H1 (cell line): ENCODE measurements around the gene IFNE. TPM values are rescaled to one million over a fixed set of nuclear protein-coding genes. Genes with fewer than 3 reads are reported as not detected.

Experiments used
- CEBPB ChIP-seq: IDR thresholded peaks from 2 replicates; pipeline ENCODE4 v1.6.1; 2012; ENCODE audit warnings: low read depth, low read length
- RBBP5 ChIP-seq: IDR thresholded peaks from 2 replicates; pipeline ENCODE4 v1.7.1; 2012; ENCODE audit warnings: low read depth, mild to moderate bottlenecking, inconsistent platforms, low read length, moderate library complexity, borderline replicate concordance
- SP4 ChIP-seq: IDR thresholded peaks from 2 replicates; pipeline ENCODE4 v1.6.1; 2012; ENCODE audit warnings: low read length, inconsistent platforms
- polyA plus RNA-seq, 7 experiments: library from polyadenylated mRNA; depleted of rRNA in 3 of 7; stranded (reverse) in 5 of 7; unstranded in 2 of 7; fragments of >200 nt in 5 of 7; fragments of 200-250 nt in 2 of 7; gene quantifications; 1 replicate in 5 of 7; 2 replicates in 1 of 7; 4 replicates in 1 of 7; pipeline versions ENCODE4 v1.2.1 to v1.2.3, GENCODE V29; 2011 to 2013; ENCODE audit warnings: missing spikeins in 2 of 7, mixed read lengths in 2 of 7
- total RNA-seq: library from RNA; stranded (reverse); fragmentation: NEBNext Ultra II Directional; extraction: Animal tissue kit (Norgen Biotek cat#: 25700); gene quantifications from 2 replicates; pipeline ENCODE4 v1.2.1, GENCODE V29; 2021

Gene IFNE
- total and polyA plus RNA-seq, 2 of the 8 experiments (the other 6 are each of a cell fraction or from before 2014, with no cell fraction given) = 0.08 TPM; not detected in 1

DNA sequence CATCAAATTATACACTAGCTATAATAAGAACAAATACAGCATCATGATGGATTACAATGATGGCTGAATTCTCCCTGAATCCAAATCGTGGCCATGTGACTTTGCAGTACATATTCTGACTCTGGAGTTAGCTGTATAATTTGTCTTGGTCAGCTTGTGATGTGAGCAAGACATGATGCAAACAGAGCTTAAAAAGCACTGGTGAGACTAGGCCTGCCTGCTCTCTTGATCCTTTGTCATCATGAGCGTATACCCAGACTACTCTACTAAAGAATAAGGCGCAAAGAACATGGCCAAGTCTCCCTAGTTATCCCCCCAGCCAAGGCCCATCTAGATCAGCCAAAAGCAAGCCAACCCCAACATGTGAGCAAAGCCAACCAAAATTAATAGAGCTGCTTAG, 34.7 kb upstream of the IFNE start (continued):
- TF ChIP-seq CEBPB (no peak), RBBP5 (no peak), SP4 (no peak)
- TF ChIP-seq, all 59 proteins: peak for 0
